Measurements from ENCODE around the gene CACNA2D4. TPM values are rescaled to one million over a fixed set of nuclear protein-coding genes. Genes with fewer than 3 reads are reported as not detected.

Gene CACNA2D4
- total RNA-seq, 4 donors from 2014 or later: 0.84 to 3.8 (median 3.4) TPM

GRCh38 chr12:1906579-1906978 is 11.9 kb downstream of the CACNA2D4 start:
- H3K27ac ChIP-seq (replicated peaks in 1 of 4): no peak overlapping the region
- peaks cover 0 to 28% (median 0%) of the 10 kb centered on the region in 4 donors for H3K27me3 ChIP-seq
- WGBS: 52% methylated on average over 3 of the region's 3 CpGs
- DNase-seq (ENCODE audit: extremely low spot score): peak; percentile 45
- peaks cover 0 to 10% (median 6%) of the 10 kb centered on the region in 4 donors for H3K4me1 ChIP-seq
- H3K4me3 ChIP-seq: no peak overlapping the region
- H3K36me3 ChIP-seq: no peaks in the 10 kb centered on the region
- H3K9me3 ChIP-seq: peaks cover 0 to 43% (median 38%) of the 10 kb centered on the region in 4 donors
- TF ChIP-seq POLR2A (IDR thresholded peaks at IDR 0.05; ENCODE audit: low read depth): no peak
- no peak for TF ChIP-seq POLR2AphosphoS5 (IDR thresholded peaks at IDR 0.05)
- no peak for TF ChIP-seq CTCF (IDR thresholded peaks at IDR 0.05)
- no peak for TF ChIP-seq EP300 (IDR thresholded peaks at IDR 0.05)
- intact Hi-C loops (cut with DNase I): no loop called here

- peaks cover 0 to 10% (median 6%) of the 10 kb centered on the region in 4 donors for H3K4me1 ChIP-seq
- no peak overlapping the region for H3K4me3 ChIP-seq
- no peak overlapping the region for H3K27ac ChIP-seq (replicated peaks in 1 of 4)
- no peaks in the 10 kb centered on the region for H3K36me3 ChIP-seq
- intact Hi-C loops (cut with DNase I): no loop called here
- peaks cover 0 to 43% (median 38%) of the 10 kb centered on the region in 4 donors for H3K9me3 ChIP-seq
- no peak for TF ChIP-seq POLR2A (IDR thresholded peaks at IDR 0.05; ENCODE audit: low read depth)
- no peak for TF ChIP-seq CTCF (IDR thresholded peaks at IDR 0.05)
- TF ChIP-seq POLR2AphosphoS5 (IDR thresholded peaks at IDR 0.05): no peak
- TF ChIP-seq EP300 (IDR thresholded peaks at IDR 0.05): no peak
- peaks cover 0 to 24% (median 0%) of the 10 kb centered on the region in 4 donors for H3K27me3 ChIP-seq
- DNase-seq (ENCODE audit: extremely low spot score): no peak
Measured at GRCh38 chr12:1904875-1905274, 13.6 kb downstream of the CACNA2D4 start.

- DNase-seq (ENCODE audit: extremely low spot score): peak; percentile 79
- Histone ChIP-seq H3K4me3 (no peak overlapping the region), H3K4me1 (no peaks in the 10 kb centered on the region), H3K36me3 (no peaks in the 10 kb centered on the region), H3K27ac (replicated peaks in 1 of 4) (no peak overlapping the region), H3K27me3 (no peaks in the 10 kb centered on the region), H3K9me3 (peaks cover 0 to 10% (median 4%) of the 10 kb centered on the region in 4 donors)
- no peak for TF ChIP-seq POLR2A (IDR thresholded peaks at IDR 0.05; ENCODE audit: low read depth)
- TF ChIP-seq EP300 (IDR thresholded peaks at IDR 0.05): no peak
- no peak for TF ChIP-seq CTCF (IDR thresholded peaks at IDR 0.05)
- TF ChIP-seq POLR2AphosphoS5 (IDR thresholded peaks at IDR 0.05): no peak
- intact Hi-C loops (cut with DNase I): no loop called here
- 52% methylated on average over 5 of the region's 5 CpGs for WGBS
Measured at GRCh38 chr12:1896964-1897363, 21.5 kb downstream of the CACNA2D4 start.

- no peak overlapping the region for H3K27ac ChIP-seq (replicated peaks in 1 of 4)
- DNase-seq (ENCODE audit: extremely low spot score): no peak
- intact Hi-C loops (cut with DNase I): no loop called here
- no peaks in the 10 kb centered on the region for H3K36me3 ChIP-seq
- no peaks in the 10 kb centered on the region for H3K27me3 ChIP-seq
- H3K9me3 ChIP-seq: peaks cover 0 to 19% (median 8%) of the 10 kb centered on the region in 4 donors
- no peak overlapping the region for H3K4me3 ChIP-seq
- no peaks in the 10 kb centered on the region for H3K4me1 ChIP-seq
- TF ChIP-seq CTCF (IDR thresholded peaks at IDR 0.05): no peak
- TF ChIP-seq POLR2AphosphoS5 (IDR thresholded peaks at IDR 0.05): no peak
- TF ChIP-seq EP300 (IDR thresholded peaks at IDR 0.05): no peak
- no peak for TF ChIP-seq POLR2A (IDR thresholded peaks at IDR 0.05; ENCODE audit: low read depth)
- WGBS: 67% methylated on average over 1 of the region's 2 CpGs
Measured at GRCh38 chr12:1890810-1891209, 27.6 kb downstream of the CACNA2D4 start.

- 95% methylated on average over 8 of the region's 8 CpGs for WGBS
- no peaks in the 10 kb centered on the region for H3K36me3 ChIP-seq
- peaks cover 0 to 19% (median 8%) of the 10 kb centered on the region in 4 donors for H3K9me3 ChIP-seq
- intact Hi-C loops (cut with DNase I): no loop called here
- no peak for TF ChIP-seq POLR2AphosphoS5 (IDR thresholded peaks at IDR 0.05)
- TF ChIP-seq POLR2A (IDR thresholded peaks at IDR 0.05; ENCODE audit: low read depth): no peak
- no peak for TF ChIP-seq CTCF (IDR thresholded peaks at IDR 0.05)
- TF ChIP-seq EP300 (IDR thresholded peaks at IDR 0.05): no peak
- H3K4me1 ChIP-seq: no peaks in the 10 kb centered on the region
- no peak overlapping the region for H3K4me3 ChIP-seq
- H3K27ac ChIP-seq (replicated peaks in 1 of 4): no peak overlapping the region
- peak; percentile 19 for DNase-seq (ENCODE audit: extremely low spot score)
- H3K27me3 ChIP-seq: no peaks in the 10 kb centered on the region
Measured at GRCh38 chr12:1890119-1890703, 28.2 kb downstream of the CACNA2D4 start.

All from esophagus muscularis mucosa (tissue), 4 donors.